A549 (cell line): Measurements from ENCODE around the gene SPC24.

Experiments used
- BHLHE40 ChIP-seq: IDR thresholded peaks from 2 replicates; pipeline ENCODE4 v1.6.1; 2012; ENCODE audit warnings: low read depth, low read length, inconsistent platforms
- JUN ChIP-seq, 2 experiments: fragments of >200 bp; sonication (Bioruptor Twin); formaldehyde crosslinking; IDR thresholded peaks; 2 replicates in 1 of 2; 3 replicates in 1 of 2; pipeline ENCODE4 v1.6.1; 2016 to 2017
- MYC ChIP-seq: IDR thresholded peaks from 2 replicates; pipeline ENCODE4 v1.6.1; 2012; ENCODE audit warnings: mild to moderate bottlenecking, inconsistent platforms, low read length, improper control_type of control experiment, borderline replicate concordance
- POLR2A ChIP-seq: IDR thresholded peaks from 2 replicates; pipeline ENCODE4 v1.6.1; 2012; ENCODE audit warnings: mild to moderate bottlenecking, low read length
- TF ChIP-seq, protein P1 (sequence below): fragments of >200 bp; sonication (Bioruptor Twin); formaldehyde crosslinking; IDR thresholded peaks from 3 replicates; pipeline ENCODE4 v1.5.1; 2016

- TF ChIP-seq POLR2A (no peak), MYC (no peak), BHLHE40 (no peak), JUN (IDR thresholded peaks at IDR 0.05) (no peak)
- TF ChIP-seq, protein P1, sequence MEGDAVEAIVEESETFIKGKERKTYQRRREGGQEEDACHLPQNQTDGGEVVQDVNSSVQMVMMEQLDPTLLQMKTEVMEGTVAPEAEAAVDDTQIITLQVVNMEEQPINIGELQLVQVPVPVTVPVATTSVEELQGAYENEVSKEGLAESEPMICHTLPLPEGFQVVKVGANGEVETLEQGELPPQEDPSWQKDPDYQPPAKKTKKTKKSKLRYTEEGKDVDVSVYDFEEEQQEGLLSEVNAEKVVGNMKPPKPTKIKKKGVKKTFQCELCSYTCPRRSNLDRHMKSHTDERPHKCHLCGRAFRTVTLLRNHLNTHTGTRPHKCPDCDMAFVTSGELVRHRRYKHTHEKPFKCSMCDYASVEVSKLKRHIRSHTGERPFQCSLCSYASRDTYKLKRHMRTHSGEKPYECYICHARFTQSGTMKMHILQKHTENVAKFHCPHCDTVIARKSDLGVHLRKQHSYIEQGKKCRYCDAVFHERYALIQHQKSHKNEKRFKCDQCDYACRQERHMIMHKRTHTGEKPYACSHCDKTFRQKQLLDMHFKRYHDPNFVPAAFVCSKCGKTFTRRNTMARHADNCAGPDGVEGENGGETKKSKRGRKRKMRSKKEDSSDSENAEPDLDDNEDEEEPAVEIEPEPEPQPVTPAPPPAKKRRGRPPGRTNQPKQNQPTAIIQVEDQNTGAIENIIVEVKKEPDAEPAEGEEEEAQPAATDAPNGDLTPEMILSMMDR: no peak
Measured at GRCh38 chr19:11111771-11112144, 43.8 kb downstream of the SPC24 start.
